ENCODE data around the gene UAP1. TPM values are rescaled to one million over a fixed set of nuclear protein-coding genes. Genes with fewer than 3 reads are reported as not detected.

The UAP1 gene
- total and polyA plus RNA-seq, 3 donors from 2014 or later: 110 to 161 (median 128) TPM

GRCh38 chr1:162552684-162553252 is 8.8 kb upstream of the UAP1 start:
- intact Hi-C loops (cut with DNase I; ENCODE audit: low total_unique reads): no loop called here

GRCh38 chr1:162554258-162554657 is 7.3 kb upstream of the UAP1 start:
- no peak overlapping the region for H3K27ac ChIP-seq
- no peak overlapping the region for H3K4me3 ChIP-seq
- no peaks in the 10 kb centered on the region for H3K27me3 ChIP-seq
- intact Hi-C loops (cut with DNase I; ENCODE audit: low total_unique reads): no loop called here
- H3K4me1 ChIP-seq: no peaks in the 10 kb centered on the region
- WGBS, 2 donors: 90% methylated on average over 1 of the region's 1 CpG; no CpG with 5 or more reads in 1 of the 2 donors
- no peak for DNase-seq
- no peaks in the 10 kb centered on the region for H3K9me3 ChIP-seq
- no peaks in the 10 kb centered on the region for H3K36me3 ChIP-seq (ENCODE audit: low read depth, missing control alignments)
- TF ChIP-seq POLR2A (IDR thresholded peaks at IDR 0.05): no peak
- TF ChIP-seq CTCF (IDR thresholded peaks at IDR 0.05): no peak

More at GRCh38 chr1:162552684-162553252, 8.8 kb upstream of the UAP1 start:
- H3K27me3 ChIP-seq: no peaks in the 10 kb centered on the region
- H3K9me3 ChIP-seq: no peaks in the 10 kb centered on the region
- 81 to 84% methylated on average over 8 of the region's 8 CpGs for WGBS, 2 donors
- no peak for DNase-seq
- H3K4me3 ChIP-seq: no peak overlapping the region
- H3K36me3 ChIP-seq (ENCODE audit: low read depth, missing control alignments): no peaks in the 10 kb centered on the region
- peaks cover 6% of the 10 kb centered on the region for H3K4me1 ChIP-seq
- H3K27ac ChIP-seq: peak overlapping the region in 1 of 2 donors; percentile 79
- TF ChIP-seq CTCF (IDR thresholded peaks at IDR 0.05): no peak
- no peak for TF ChIP-seq POLR2A (IDR thresholded peaks at IDR 0.05)

GRCh38 chr1:162557536-162557935 is 4.0 kb upstream of the UAP1 start:
- intact Hi-C loops (cut with DNase I; ENCODE audit: low total_unique reads): no loop called here
- 89 to 94% methylated on average over 3 of the region's 3 CpGs for WGBS, 2 donors
- Histone ChIP-seq H3K27me3 (no peaks in the 10 kb centered on the region), H3K9me3 (no peaks in the 10 kb centered on the region), H3K4me3 (no peak overlapping the region), H3K4me1 (peaks cover 8% of the 10 kb centered on the region), H3K36me3 (ENCODE audit: low read depth, missing control alignments) (no peaks in the 10 kb centered on the region), H3K27ac (no peak overlapping the region)
- no peak for DNase-seq
- TF ChIP-seq POLR2A (IDR thresholded peaks at IDR 0.05) (no peak), CTCF (IDR thresholded peaks at IDR 0.05) (no peak)

GRCh38 chr1:162560303-162561036 is 1.1 kb upstream of the UAP1 start:
- no peak for DNase-seq
- Histone ChIP-seq H3K27me3 (no peaks in the 10 kb centered on the region), H3K27ac (peak overlapping the region; percentile 91 to 98), H3K9me3 (no peaks in the 10 kb centered on the region), H3K4me1 (peaks cover 26% of the 10 kb centered on the region), H3K36me3 (ENCODE audit: low read depth, missing control alignments) (no peaks in the 10 kb centered on the region), H3K4me3 (peak overlapping the region; percentile 90 to 97)
- no peak for TF ChIP-seq CTCF (IDR thresholded peaks at IDR 0.05)
- intact Hi-C loops (cut with DNase I; ENCODE audit: low total_unique reads): no loop called here
- 23 to 30% methylated on average over 7 to 9 of the region's 9 CpGs for WGBS, 2 donors
